GM06990 (cell line): Measurements from ENCODE around the gene PDHX.

ENCODE experiments used
- DNase-seq: peaks from one replicate; pipeline ENCODE4 v3.0.0-alpha.2; 2011; ENCODE audit not compliant: insufficient read length; ENCODE audit errors: extremely low read depth
- H3K27me3 ChIP-seq: replicated peaks from 2 replicates; pipeline ENCODE4 v1.6.0; 2011; ENCODE audit warnings: low read length; ENCODE audit not compliant: control insufficient read depth, insufficient read depth
- H3K36me3 ChIP-seq: 2 replicates; pipeline ENCODE4 v1.5.1; 2011; ENCODE audit warnings: low read length; ENCODE audit not compliant: control insufficient read depth, insufficient read depth
- H3K4me3 ChIP-seq: replicated peaks from 2 replicates; pipeline ENCODE4 v1.5.1; 2011; ENCODE audit warnings: low read depth, mild to moderate bottlenecking, control low read depth, low read length
- TF ChIP-seq, protein P1 (sequence below): IDR thresholded peaks from 2 replicates; pipeline ENCODE4 v1.5.1; 2011; ENCODE audit warnings: low read length, control low read depth, mild to moderate bottlenecking, inconsistent platforms; ENCODE audit not compliant: insufficient read depth, poor library complexity, severe bottlenecking

The PDHX gene

DNA sequence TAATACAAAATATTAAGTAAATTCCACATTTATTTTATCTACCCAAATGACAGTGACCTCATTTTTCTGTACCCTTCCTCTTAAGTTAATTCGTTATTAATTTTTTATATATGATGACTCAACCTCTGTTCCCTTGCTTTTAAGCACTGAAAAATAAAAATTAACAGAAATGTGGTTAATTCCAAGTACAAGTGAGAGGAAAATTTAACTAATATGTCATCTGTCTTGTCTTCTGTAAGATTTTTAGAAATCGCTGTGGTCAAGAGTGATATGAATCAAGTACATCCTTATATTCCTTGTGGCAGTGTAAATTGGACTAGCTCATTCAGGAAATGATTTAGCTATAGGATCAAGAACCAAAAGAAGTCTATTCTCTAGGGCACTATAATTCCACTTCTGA is 74.5 kb downstream of the PDHX start:
- no peak overlapping the region for H3K4me3 ChIP-seq
- TF ChIP-seq, protein P1, sequence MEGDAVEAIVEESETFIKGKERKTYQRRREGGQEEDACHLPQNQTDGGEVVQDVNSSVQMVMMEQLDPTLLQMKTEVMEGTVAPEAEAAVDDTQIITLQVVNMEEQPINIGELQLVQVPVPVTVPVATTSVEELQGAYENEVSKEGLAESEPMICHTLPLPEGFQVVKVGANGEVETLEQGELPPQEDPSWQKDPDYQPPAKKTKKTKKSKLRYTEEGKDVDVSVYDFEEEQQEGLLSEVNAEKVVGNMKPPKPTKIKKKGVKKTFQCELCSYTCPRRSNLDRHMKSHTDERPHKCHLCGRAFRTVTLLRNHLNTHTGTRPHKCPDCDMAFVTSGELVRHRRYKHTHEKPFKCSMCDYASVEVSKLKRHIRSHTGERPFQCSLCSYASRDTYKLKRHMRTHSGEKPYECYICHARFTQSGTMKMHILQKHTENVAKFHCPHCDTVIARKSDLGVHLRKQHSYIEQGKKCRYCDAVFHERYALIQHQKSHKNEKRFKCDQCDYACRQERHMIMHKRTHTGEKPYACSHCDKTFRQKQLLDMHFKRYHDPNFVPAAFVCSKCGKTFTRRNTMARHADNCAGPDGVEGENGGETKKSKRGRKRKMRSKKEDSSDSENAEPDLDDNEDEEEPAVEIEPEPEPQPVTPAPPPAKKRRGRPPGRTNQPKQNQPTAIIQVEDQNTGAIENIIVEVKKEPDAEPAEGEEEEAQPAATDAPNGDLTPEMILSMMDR: no peak
- H3K36me3 ChIP-seq: no peaks in the 10 kb centered on the region; the same call in 1 of the 2 replicates
- no peak for DNase-seq
- H3K27me3 ChIP-seq: no peaks in the 10 kb centered on the region

DNA sequence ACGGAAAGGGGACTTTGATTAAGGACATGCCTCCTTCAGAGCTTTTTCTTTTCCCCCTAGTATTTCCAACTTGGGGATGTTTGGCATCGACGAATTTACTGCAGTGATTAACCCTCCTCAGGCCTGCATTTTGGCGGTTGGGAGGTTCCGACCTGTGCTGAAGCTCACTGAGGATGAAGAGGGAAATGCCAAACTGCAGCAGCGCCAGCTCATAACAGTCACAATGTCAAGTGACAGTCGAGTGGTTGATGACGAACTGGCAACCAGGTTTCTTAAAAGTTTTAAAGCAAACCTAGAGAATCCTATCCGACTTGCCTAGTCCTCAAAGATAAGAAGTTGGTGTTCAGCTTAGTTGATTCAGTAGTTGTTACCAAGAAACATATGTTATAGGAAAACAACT is 78.4 kb downstream of the PDHX start:
- no peaks in the 10 kb centered on the region for H3K27me3 ChIP-seq
- no peak for DNase-seq
- no peak overlapping the region for H3K4me3 ChIP-seq
- TF ChIP-seq, protein P1: no peak
- no peaks in the 10 kb centered on the region; the same call in 1 of the 2 replicates for H3K36me3 ChIP-seq

DNA sequence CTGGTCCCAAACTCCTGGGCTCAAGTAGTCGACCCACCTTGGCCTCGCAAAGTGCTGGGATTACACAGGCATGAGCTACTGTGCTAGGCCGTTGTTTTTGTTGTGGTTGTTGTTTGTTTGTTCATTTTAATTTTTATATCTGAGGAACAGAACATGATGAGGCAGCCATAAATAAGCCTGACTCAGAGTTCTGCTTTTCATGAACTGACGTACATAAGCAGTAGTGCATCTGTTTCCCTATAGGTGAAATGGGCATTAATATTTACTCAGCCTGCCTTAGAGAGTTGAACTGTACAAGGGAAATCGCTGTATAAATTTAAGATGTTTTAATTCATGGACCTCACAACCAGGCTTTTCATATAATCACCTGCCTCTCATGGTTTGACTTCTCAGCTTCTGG is 80.5 kb downstream of the PDHX start:
- TF ChIP-seq, protein P1: no peak
- no peaks in the 10 kb centered on the region; the same call in 1 of the 2 replicates for H3K36me3 ChIP-seq
- H3K4me3 ChIP-seq: no peak overlapping the region
- no peaks in the 10 kb centered on the region for H3K27me3 ChIP-seq
- DNase-seq: no peak

DNA sequence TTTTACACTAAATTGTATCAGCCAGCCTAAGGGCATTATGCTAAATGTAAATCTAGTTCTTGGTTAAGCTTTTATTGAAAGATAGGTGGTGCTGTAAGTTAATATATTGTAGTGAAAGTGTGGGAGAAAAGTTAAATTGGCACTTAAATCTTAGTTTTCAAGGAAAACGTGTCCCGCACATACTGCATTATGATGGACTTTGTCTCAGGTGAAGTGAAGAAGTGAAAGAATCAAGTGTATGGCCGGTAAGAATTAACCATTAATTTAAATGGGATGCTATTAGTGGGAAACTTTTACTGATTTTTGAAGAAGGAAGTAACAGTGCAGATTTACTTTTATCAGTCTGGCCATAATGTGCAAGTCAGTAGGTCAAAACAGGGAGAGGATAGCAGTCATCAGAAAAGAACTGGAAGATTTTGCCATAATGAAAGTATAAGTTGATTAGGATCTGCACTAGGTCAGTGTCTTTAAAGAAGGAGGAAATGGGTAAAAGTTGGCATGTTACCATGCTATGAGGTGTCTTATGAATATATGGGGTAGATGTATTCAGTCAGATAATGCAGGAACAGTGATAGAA is 81.6 kb downstream of the PDHX start:
- H3K36me3 ChIP-seq: no peaks in the 10 kb centered on the region; the same call in 1 of the 2 replicates
- H3K4me3 ChIP-seq: no peak overlapping the region; the same call in 1 of the 2 replicates
- DNase-seq: no peak
- TF ChIP-seq, protein P1: peak; percentile 29
- no peaks in the 10 kb centered on the region for H3K27me3 ChIP-seq

DNA sequence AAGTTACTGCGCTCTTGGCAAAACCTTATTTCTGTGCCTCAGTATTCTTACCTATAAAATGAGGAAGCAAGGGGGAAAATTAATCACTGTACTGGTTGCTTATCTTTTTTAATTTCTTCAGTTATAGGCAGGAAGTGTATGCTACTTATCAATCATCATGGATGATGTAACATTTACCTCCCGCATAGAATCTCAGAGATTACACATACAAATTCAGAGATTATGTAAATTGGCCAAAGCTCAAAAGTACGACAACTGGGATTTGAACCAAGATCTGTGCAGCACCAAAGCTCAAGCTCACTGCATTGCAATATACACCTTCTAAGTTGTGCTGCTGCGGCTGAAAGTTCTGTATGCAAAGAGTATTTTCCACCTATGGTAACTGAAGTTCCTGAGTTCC is 83.0 kb downstream of the PDHX start:
- DNase-seq: no peak
- no peaks in the 10 kb centered on the region for H3K36me3 ChIP-seq
- no peak overlapping the region for H3K4me3 ChIP-seq
- H3K27me3 ChIP-seq: no peaks in the 10 kb centered on the region
- TF ChIP-seq, protein P1: no peak

DNA sequence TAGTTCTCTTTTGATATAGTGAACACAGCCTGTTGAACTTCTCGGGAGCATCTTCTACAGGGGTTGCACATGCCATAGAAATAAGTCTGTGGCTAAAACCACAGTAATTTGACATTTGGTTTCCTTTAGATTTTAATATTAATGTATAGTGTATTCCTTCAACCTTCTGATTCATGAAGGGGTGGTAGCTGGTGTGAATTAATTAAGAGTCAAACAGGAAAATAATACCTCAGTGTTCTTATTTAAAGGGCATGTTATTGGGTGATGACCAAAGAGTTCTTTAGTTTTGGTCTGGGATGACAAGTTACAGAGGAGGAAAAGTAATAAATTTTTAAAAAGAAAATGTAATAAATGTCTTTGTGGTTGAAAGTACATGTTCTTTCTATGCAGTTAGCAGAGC is 86.8 kb downstream of the PDHX start:
- Histone ChIP-seq H3K27me3 (no peaks in the 10 kb centered on the region), H3K4me3 (no peak overlapping the region), H3K36me3 (no peaks in the 10 kb centered on the region)
- no peak for DNase-seq
- TF ChIP-seq, protein P1: no peak
